ENCODE data around the gene PITPNC1.
"Not testable (repeated sequence)": the region's sequence is repeated elsewhere in the genome, so short reads cannot be mapped to it uniquely, and the experiment has no call there.

PITPNC1 gene

GRCh38 chr17:67476787-67477335 is 99.8 kb downstream of the PITPNC1 start:
- H3K27ac ChIP-seq, result no peak overlapping the region
- no peak for TF ChIP-seq CTCF (IDR thresholded peaks at IDR 0.05)
- no peak for TF ChIP-seq ZFX (IDR thresholded peaks at IDR 0.05; ENCODE audit: borderline replicate concordance)

- TF ChIP-seq CTCF (IDR thresholded peaks at IDR 0.05), result no peak
- no peak for TF ChIP-seq ZFX (IDR thresholded peaks at IDR 0.05; ENCODE audit: borderline replicate concordance)
Measured at GRCh38 chr17:67477687-67478086, 100.6 kb downstream of the PITPNC1 start.

GRCh38 chr17:67478401-67479041 is 101.4 kb downstream of the PITPNC1 start:
- TF ChIP-seq CTCF (IDR thresholded peaks at IDR 0.05) (no peak), ZFX (IDR thresholded peaks at IDR 0.05; ENCODE audit: borderline replicate concordance) (no peak)
- no peak overlapping the region for H3K27ac ChIP-seq

More at GRCh38 chr17:67477687-67478086, 100.6 kb downstream of the PITPNC1 start:
- H3K27ac ChIP-seq, result no peak overlapping the region

GRCh38 chr17:67479148-67479547 is 102.1 kb downstream of the PITPNC1 start:
- no peak overlapping the region for H3K27ac ChIP-seq
- TF ChIP-seq CTCF (IDR thresholded peaks at IDR 0.05), result no peak
- no peak for TF ChIP-seq ZFX (IDR thresholded peaks at IDR 0.05; ENCODE audit: borderline replicate concordance)

GRCh38 chr17:67480959-67481358 is 103.9 kb downstream of the PITPNC1 start:
- not testable (repeated sequence) for H3K27ac ChIP-seq

GRCh38 chr17:67481808-67482207 is 104.7 kb downstream of the PITPNC1 start:
- H3K27ac ChIP-seq, result no peak overlapping the region
- TF ChIP-seq CTCF (IDR thresholded peaks at IDR 0.05), result no peak
- TF ChIP-seq ZFX (IDR thresholded peaks at IDR 0.05; ENCODE audit: borderline replicate concordance), result no peak

GRCh38 chr17:67482764-67483163 is 105.7 kb downstream of the PITPNC1 start:
- no peak overlapping the region for H3K27ac ChIP-seq
- TF ChIP-seq ZFX (IDR thresholded peaks at IDR 0.05; ENCODE audit: borderline replicate concordance), result no peak
- no peak for TF ChIP-seq CTCF (IDR thresholded peaks at IDR 0.05)

- TF ChIP-seq ZFX (IDR thresholded peaks at IDR 0.05; ENCODE audit: borderline replicate concordance), result no peak
- no peak for TF ChIP-seq CTCF (IDR thresholded peaks at IDR 0.05)
- H3K27ac ChIP-seq, result no peak overlapping the region
Measured at GRCh38 chr17:67484261-67484660, 107.2 kb downstream of the PITPNC1 start.
